Measurements from ENCODE around the gene LRRC59. TPM values are rescaled to one million over a fixed set of nuclear protein-coding genes. Genes with fewer than 3 reads are reported as not detected.
A peak's percentile ranks its signal among the peaks of the same experiment; 100 is the strongest.
"Not testable (repeated sequence)": the region's sequence is repeated elsewhere in the genome, so short reads cannot be mapped to it uniquely, and the experiment has no call there.

Gene LRRC59
- polyA plus RNA-seq, 1 donor from 2014 or later, result 22.6 TPM

GRCh38 chr17:50428126-50428525, 30.8 kb upstream of the LRRC59 start:
- peaks cover 21 to 34% (median 31%) of the 10 kb centered on the region in 3 donors for H3K4me1 Mint-ChIP-seq
- peak overlapping the region in 2 of 4 donors; percentile 63 to 84 for H3K4me3 Mint-ChIP-seq
- H3K27ac Mint-ChIP-seq, result peak overlapping the region in 2 of 3 donors; percentile 22 to 86

GRCh38 chr17:50426814-50427787, 29.8 kb upstream of the LRRC59 start:
- H3K4me1 Mint-ChIP-seq, result peaks cover 24 to 33% (median 24%) of the 10 kb centered on the region in 3 donors
- H3K27ac Mint-ChIP-seq, result peak overlapping the region; percentile 69 to 90 (median 86)
- H3K9me3 Mint-ChIP-seq, result no peaks in the 10 kb centered on the region
- no peaks in the 10 kb centered on the region for H3K27me3 Mint-ChIP-seq
- peak overlapping the region; percentile 83 to 97 (median 86) for H3K4me3 Mint-ChIP-seq
- H3K36me3 Mint-ChIP-seq, result peaks cover 4% of the 10 kb centered on the region

More at GRCh38 chr17:50428126-50428525, 30.8 kb upstream of the LRRC59 start:
- H3K36me3 Mint-ChIP-seq, H3K9me3 Mint-ChIP-seq, H3K27me3 Mint-ChIP-seq: not testable (repeated sequence)

GRCh38 chr17:50426472-50426782, 29.1 kb upstream of the LRRC59 start:
- Mint-ChIP-seq H3K27ac (peak overlapping the region; percentile 69 to 90 (median 86)), H3K36me3 (no peaks in the 10 kb centered on the region), H3K4me3 (peak overlapping the region; percentile 83 to 97 (median 86)), H3K27me3 (no peaks in the 10 kb centered on the region), H3K9me3 (no peaks in the 10 kb centered on the region), H3K4me1 (peaks cover 25 to 37% (median 29%) of the 10 kb centered on the region in 3 donors)

GRCh38 chr17:50425682-50426471, 28.6 kb upstream of the LRRC59 start, which contains the start of gene ACSF2:
ACSF2 (plus strand) TSS chr17:50426218; CDS start chr17:50426262, 44 bp downstream.
- Mint-ChIP-seq H3K9me3 (no peaks in the 10 kb centered on the region), H3K36me3 (no peaks in the 10 kb centered on the region), H3K27me3 (no peaks in the 10 kb centered on the region), H3K4me3 (peak within 1 kb of the TSS; percentile 84 to 97 (median 91)), H3K4me1 (peaks cover 29 to 40% (median 29%) of the 10 kb centered on the region in 3 donors), H3K27ac (peak within 1 kb of the TSS; percentile 69 to 94 (median 86))

- Mint-ChIP-seq H3K4me3 (peak overlapping the region; percentile 84 to 97 (median 91)), H3K9me3 (no peaks in the 10 kb centered on the region), H3K36me3 (no peaks in the 10 kb centered on the region), H3K27me3 (no peaks in the 10 kb centered on the region), H3K4me1 (peaks cover 28 to 40% (median 31%) of the 10 kb centered on the region in 3 donors), H3K27ac (peak overlapping the region; percentile 62 to 94 (median 69))
These were observed 27.8 kb upstream of the LRRC59 start for GRCh38 chr17:50424996-50425681.

- peaks cover 25 to 38% (median 26%) of the 10 kb centered on the region in 3 donors for H3K4me1 Mint-ChIP-seq
These were observed 27.1 kb upstream of the LRRC59 start for GRCh38 chr17:50424246-50424995.

GRCh38 chr17:50423553-50424159, 26.3 kb upstream of the LRRC59 start:
- Mint-ChIP-seq H3K36me3 (no peaks in the 10 kb centered on the region), H3K27ac (peak overlapping the region; percentile 62 to 87 (median 79)), H3K9me3 (peaks cover 0 to 7% (median 4%) of the 10 kb centered on the region in 3 donors), H3K27me3 (no peaks in the 10 kb centered on the region), H3K4me3 (peak overlapping the region in 2 of 4 donors; percentile 13 to 84), H3K4me1 (peaks cover 25 to 37% (median 26%) of the 10 kb centered on the region in 3 donors)

More at GRCh38 chr17:50424246-50424995, 27.1 kb upstream of the LRRC59 start:
- Mint-ChIP-seq H3K27me3 (no peaks in the 10 kb centered on the region), H3K27ac (peak overlapping the region; percentile 62 to 87 (median 79)), H3K9me3 (peaks cover 0 to under 1% (median 0%) of the 10 kb centered on the region in 3 donors), H3K36me3 (no peaks in the 10 kb centered on the region), H3K4me3 (peak overlapping the region; percentile 21 to 97 (median 90))

GRCh38 chr17:50422738-50423137, 25.4 kb upstream of the LRRC59 start:
- Mint-ChIP-seq H3K27ac (peak overlapping the region; percentile 45 to 84 (median 62)), H3K4me1 (peaks cover 25 to 35% (median 25%) of the 10 kb centered on the region in 3 donors), H3K9me3 (peaks cover 0 to 7% (median 4%) of the 10 kb centered on the region in 3 donors), H3K27me3 (no peaks in the 10 kb centered on the region), H3K36me3 (no peaks in the 10 kb centered on the region), H3K4me3 (peak overlapping the region in 1 of 4 donors; percentile 84)

GRCh38 chr17:50421308-50422051, 24.2 kb upstream of the LRRC59 start:
- H3K27me3 Mint-ChIP-seq, result no peaks in the 10 kb centered on the region
- peak overlapping the region; percentile 78 to 97 (median 92) for H3K4me3 Mint-ChIP-seq
- no peaks in the 10 kb centered on the region for H3K36me3 Mint-ChIP-seq
- peaks cover 13 to 25% (median 20%) of the 10 kb centered on the region in 3 donors for H3K4me1 Mint-ChIP-seq
- H3K27ac Mint-ChIP-seq, result peak overlapping the region; percentile 97 to 99 (median 98)
- peaks cover 0 to 7% (median 4%) of the 10 kb centered on the region in 3 donors for H3K9me3 Mint-ChIP-seq

DNA sequence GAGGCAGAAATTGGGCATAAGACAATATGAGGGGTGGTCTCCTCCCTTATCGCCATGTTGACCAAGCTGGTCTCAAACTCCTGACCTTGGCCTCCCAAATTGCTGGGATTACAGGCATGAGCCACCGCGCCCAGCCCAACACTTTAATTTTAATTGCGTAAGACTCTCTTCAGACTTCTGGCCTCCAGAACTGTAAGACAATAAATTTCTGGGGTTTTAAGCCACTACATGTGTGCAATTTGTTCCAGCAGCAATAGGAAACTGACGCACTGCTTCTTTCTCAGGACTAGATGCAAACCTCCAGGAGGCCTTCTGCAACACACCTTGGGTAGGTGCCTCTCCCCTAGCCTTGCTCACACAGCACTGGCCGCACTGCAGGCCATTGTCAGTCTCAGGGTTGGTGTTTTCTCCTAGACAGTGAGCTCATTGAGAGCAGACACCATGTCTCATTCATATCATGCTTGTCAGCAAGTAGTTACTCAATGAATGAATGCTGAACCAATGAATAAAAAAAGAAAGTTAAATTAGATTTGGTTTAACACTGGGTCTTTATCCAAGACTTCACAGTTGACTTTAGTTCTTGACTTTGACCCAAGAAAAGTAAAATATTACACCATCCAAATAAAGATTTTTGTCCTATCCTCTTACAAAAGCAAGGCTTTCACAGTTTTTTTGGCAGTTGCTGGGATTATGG, 23.2 kb upstream of the LRRC59 start:
- no peaks in the 10 kb centered on the region for H3K36me3 Mint-ChIP-seq
- no peaks in the 10 kb centered on the region for H3K27me3 Mint-ChIP-seq
- peak overlapping the region; percentile 97 to 99 (median 98) for H3K27ac Mint-ChIP-seq
- H3K4me3 Mint-ChIP-seq, result peak overlapping the region in 2 of 4 donors; percentile 92 to 93
- H3K4me1 Mint-ChIP-seq, result peaks cover 10 to 23% (median 20%) of the 10 kb centered on the region in 3 donors
- peaks cover 0 to 7% (median 4%) of the 10 kb centered on the region in 3 donors for H3K9me3 Mint-ChIP-seq

DNA sequence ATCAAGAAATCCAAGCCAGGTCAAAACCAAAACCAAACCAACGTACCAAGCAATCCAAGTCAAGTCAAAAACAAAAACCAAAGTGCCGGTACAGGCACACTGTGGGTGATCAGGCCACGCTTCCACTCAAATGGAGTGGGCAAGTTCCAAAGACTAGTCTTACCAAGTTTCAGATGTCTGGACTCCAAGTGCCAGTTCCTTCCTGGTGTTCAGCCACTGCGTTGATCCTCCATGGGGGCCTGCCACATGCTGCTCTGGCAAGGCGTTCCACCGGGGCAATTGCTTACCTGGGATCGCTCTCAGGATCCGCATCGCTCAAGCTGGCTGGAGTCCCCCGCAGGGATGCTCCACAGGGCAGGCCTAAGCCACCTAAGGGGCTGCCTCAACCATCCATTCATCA, 22.3 kb upstream of the LRRC59 start:
- H3K36me3 Mint-ChIP-seq, H3K9me3 Mint-ChIP-seq, H3K27me3 Mint-ChIP-seq: not testable (repeated sequence)
- peak overlapping the region in 2 of 3 donors; percentile 60 to 86 for H3K27ac Mint-ChIP-seq
- peaks cover 9 to 19% (median 17%) of the 10 kb centered on the region in 3 donors for H3K4me1 Mint-ChIP-seq
- peak overlapping the region in 2 of 4 donors; percentile 52 to 65 for H3K4me3 Mint-ChIP-seq

DNA sequence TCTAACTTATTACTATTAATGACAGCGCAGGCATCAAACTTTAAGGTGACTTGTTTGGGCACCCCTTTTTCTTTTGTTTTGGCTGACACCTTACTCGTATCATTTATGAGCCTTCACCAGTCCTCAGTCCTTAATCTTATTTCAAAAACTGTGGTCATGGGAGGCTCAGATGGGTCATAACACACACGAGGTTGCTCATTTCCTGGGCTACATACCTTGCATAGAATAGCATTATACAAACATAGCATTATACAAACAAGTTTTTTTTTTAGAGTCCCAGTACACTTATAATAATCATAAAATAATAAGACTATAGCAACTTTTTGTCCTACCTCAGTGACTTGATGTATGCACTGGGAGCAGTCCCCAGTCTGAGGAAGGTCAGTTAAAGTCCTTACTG, 17.5 kb upstream of the LRRC59 start:
- H3K36me3 Mint-ChIP-seq, result no peaks in the 10 kb centered on the region
- H3K4me3 Mint-ChIP-seq, result no peak overlapping the region
- H3K27me3 Mint-ChIP-seq, result no peaks in the 10 kb centered on the region
- H3K27ac Mint-ChIP-seq, result no peak overlapping the region
- peaks cover 0 to 7% (median 4%) of the 10 kb centered on the region in 3 donors for H3K9me3 Mint-ChIP-seq
- H3K4me1 Mint-ChIP-seq, result peaks cover 0 to 3% (median 3%) of the 10 kb centered on the region in 3 donors
